ENCODE measurements around the gene TMTC2.
"Not testable (repeated sequence)": the region's sequence is repeated elsewhere in the genome, so short reads cannot be mapped to it uniquely, and the experiment has no call there.

TMTC2 gene

DNA sequence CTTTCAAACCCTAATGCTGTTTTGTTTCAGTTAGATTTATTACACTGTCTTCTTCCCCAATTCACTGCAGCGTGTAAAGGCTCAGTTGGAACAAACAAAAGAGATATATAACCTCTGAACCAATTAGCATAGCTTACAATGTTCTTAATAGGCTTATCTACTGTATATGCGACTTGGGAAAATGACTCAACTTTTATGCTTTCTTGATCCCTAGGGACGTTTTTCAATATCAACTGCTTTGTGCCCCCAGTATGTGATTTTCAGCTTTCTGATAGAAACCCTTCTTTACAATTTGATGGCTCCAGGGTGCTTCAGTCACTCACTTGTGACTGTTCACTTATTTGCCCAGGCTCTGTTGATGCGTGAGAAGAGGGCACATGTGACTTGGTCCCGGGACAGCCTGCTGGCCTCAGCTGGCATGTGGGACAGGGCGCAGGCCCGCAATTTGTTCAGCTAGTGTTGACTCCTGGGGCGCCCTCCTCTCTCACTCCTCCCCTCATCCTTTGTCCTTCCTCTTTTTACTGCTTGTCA, 107.1 kb downstream of the TMTC2 start:
- no peak for DNase-seq

DNA sequence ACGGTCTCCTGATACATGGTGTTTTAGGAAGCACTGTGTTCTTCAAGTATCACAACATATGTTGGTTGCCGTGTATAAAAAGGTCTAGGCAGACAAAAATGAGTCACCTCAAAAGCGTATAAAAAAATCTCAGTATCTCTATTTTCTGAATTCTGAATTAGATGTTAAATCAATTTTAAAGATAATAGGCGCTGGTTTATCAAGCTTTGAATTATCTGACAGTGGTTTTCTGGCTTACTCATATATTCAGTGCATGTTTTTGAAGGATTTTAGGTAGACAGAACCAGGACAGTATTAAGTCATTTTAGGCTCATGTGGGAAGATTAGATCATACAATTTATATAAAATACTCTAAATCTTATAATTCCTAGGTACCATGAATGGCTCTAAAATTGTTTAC, 110.8 kb downstream of the TMTC2 start:
- DNase-seq, result no peak

DNA sequence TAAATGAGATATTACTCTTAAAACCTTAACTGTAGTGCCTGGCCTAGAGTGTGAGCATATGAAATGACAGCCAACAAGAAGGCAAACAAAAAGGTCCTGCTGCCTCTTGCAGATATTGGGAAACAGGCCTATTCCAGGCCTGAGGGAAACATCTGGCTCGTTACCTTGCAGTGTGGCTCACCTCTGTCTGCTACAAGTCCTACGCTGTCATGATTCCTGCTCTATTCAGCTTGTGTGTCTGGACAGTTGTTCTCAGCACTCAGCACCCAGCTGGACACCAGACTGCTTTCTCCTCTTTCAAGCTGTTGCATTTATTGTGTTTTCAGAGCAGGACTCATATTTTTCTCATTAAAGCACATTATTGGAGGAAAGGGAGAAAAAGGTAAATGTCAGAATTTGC, 113.5 kb downstream of the TMTC2 start:
- DNase-seq, result no peak

DNA sequence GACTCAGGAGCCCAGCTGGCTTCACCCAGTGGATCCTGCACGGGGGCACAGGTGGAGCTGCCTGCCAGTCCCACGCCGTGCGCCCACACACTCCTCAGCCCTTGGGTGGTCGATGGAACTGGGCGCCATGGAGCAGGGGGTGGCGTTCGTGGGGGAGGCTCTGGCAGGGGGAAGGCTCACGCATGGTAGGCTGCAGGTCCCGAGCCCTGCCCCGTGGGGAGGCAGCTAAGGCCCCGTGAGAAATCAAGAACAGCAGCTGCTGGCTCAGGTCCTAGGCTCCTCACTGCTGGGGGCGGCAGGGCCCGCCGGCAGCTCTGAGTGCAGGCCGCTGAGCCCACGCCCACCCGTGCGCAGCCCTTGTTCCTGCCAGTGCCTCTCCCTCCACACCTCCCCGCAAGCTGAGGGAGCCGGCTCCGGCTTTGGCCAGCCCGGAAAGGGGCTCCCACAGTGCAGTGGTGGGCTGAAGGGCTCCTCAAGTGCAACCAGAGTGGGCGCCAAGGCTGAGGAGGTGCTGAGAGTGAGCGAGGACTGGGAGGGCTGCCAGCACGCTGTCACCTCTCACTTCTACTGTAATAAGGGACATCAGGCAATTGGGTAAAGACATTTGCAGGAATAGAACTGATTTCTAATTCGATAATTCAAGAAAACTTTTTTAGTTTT, 115.4 kb downstream of the TMTC2 start:
- no peak for DNase-seq

DNA sequence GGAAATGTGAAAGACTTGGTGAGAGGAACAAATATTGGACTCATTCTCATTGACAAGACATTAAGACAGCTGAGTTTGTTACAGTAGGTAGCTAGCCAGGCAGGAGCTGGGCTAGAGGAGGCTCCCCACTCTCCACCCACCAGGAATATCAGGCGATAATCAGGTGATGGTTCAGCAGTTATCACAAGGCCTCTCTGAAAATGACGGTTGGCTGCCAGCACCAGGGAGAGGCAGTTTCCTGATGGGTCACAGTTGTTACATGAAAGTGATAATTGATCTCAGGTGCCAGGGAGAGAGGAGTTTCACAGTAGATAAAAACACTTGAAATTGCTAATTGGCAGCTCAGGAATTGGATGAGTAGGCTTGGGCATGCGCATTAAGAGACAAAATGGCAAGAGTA, 116.5 kb downstream of the TMTC2 start:
- no peak for DNase-seq

DNA sequence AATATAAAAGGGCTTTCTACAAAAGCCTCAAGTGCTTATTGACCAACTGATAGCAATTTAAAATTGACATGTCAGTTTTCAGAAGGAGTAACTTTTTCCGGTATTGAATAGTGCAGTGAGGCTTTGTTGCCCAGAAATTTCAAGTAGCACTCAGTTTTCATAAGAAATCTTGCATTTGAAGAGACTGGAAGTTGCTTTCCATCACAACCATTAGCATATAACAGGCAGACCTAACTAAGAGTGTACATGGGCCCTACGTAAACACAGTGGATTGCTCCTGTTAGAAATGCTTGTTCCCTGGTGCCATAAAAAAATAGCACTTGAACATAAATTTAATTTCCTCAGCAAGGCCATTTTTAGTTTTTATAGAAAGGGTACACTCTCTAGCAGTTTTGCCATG, 117.9 kb downstream of the TMTC2 start:
- no peak for DNase-seq

DNA sequence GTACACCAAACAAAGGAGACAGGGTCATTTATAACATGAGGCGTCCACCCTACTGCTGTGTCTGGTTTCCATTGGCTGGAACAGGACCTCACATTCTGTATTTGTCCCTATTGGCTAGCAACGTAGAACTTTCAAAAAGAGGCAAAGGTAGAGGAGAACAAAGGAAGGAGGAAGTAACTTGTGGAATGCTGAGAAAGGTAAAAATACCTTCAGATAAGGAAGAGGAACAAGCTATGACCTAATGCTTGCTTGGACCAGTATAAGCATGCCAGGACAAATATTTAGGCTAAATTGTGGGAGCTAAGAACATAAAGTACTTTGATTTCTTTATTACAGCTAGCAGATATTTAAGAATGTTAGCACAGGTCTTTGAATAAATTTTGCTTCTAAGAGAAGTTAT, 118.3 kb downstream of the TMTC2 start:
- DNase-seq, result not testable (repeated sequence)

DNA sequence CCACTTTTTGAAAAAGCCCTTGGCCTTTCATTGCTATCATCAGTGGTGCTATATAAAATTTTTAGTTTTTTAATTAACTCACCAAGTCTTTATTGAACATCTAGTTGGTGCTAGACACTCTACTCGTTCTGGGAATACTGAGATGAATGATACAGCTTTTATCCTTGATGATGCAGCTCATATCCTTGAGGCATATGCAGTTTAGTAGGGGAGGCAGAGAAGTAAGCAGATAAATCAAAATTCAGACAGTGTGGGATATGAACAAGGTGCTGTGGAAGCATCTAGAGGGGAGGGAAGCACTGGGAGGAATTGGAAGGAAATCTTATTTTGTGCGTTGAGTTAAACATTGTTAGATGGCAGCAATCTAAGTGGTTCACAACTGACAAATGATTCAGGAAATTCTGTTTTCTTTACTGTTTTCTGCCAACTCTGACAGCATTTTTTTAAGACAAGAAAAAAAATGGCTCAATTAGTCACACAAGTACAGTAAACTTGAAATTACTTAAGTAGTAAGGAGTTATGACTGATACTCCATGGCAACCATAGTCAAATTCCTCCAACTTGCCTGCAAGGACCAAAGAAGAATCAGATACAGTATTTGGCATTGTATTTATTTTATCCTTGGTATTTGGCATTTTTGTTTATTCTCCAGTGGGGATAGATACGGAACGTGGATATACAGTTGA, 119.2 kb downstream of the TMTC2 start:
- no peak for DNase-seq

DNA sequence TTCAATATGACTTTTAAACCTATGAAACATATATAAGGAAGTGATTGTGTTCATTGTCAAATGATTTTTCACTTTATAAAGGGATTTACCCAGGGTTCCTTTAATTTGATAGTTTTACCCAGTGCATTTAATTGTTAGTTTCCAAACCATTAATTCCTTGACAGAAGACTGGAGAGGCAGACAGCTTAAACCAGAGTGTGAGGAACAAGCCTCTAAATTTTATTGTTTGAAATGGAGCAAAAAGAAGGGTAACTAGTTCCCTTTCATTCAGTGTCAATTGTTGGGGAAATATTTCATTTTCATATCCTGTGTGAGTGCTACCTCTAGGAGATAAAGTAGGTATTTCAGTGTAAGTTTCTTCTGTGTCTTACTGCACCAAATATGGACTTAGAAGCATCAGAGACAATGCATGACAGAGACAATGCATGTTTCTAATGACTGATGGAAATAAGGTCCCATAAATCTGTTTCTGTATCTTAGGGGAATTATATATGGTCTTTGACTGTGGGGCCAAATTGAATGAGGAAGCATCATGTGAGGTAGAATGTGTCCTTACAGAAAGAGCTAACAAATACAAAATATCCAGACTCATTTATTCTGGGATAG, 120.5 kb downstream of the TMTC2 start:
- DNase-seq, result no peak

DNA sequence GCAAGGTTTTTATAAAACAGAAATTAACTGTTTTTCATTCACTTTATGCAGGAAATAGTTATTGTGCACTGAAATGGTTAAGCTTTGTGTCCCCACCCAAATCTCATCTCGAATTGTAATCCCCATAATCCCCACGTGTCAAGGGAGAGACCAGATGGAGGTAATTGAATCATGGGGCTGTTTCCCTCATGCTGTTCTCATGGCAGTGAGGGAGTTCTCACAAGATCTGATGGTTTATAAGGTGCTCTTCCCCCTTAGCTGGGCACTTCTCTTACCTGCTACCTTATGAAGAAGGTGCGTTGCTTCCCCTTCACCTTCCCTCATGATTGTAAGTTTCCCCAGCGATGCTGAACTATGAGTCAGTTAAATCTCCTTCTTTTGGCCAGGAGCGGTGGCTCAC, 123.9 kb downstream of the TMTC2 start:
- DNase-seq, result no peak

DNA sequence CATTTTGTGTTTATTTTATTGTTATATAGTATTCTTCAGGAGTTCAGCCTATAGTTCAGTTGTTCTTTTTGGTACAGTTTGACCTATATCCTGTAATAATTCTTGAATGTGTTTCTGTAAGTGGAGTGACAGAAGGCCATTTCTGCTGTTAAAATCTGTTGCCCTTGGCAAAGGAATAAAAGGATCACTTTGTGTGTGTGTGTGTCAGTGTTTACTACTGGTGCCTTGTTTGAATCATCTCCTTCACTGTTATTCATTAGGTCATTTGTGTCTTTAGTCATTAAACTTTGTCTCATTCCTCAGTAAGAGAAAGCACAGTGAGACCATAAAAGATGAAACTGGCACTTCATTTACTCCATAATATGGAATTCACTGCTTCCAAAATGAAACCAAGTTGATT, 130.7 kb downstream of the TMTC2 start:
- DNase-seq, result peak in 1 of 2 experiments; percentile 35

DNA sequence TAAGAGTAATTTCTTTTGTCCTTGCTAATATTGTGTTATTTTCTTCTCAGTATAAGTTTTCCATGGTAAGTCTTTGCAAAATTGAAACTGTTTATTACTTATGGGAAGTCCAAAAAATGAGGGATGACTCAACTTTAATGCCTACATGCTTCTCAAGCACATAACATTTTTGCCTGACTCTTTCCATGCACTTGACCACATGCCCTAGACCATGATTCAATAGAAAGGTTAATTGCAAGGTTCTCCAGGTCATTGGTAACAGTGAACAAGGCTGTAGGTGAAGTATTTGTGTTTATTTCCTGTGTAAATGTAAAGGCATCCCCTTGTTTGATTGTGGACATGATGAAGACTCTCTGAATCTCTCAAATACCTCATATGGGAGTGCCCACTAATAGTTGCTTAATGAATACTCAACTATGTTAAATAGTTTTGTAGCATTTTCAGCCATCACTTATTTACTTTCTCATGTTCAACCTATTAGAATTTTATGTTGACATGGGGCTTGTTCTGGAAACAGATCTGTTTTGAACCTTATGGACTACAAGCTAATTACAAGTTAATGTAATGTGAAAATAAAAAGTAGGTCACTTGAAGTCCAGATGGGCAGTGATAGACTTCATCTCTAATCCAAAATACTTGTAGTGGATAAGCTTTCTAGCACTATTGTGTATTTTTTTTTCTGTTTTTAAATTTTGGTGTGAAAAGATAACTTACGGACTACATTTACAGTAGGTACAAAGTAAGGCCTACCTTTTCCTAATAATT, 131.7 kb downstream of the TMTC2 start:
- no peak for DNase-seq

DNA sequence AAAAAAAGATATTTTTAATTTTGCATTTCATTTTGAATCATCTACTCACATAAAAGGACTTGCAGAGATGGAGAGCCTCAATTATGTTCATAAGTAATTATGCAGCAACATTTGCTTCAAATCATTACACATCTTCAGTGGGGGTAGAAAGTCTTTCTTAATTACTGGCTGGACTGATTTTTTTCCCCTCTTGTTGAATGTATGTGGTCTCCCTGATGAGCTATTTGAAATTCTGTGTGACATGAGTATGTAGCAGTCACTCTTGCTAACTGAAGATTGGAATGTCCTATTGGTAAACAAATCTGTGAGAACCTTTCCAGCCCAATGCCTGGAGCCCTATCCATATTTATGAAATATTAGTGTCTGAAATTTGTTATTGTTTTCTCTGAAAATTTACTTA, 139.8 kb downstream of the TMTC2 start:
- DNase-seq, result no peak

DNA sequence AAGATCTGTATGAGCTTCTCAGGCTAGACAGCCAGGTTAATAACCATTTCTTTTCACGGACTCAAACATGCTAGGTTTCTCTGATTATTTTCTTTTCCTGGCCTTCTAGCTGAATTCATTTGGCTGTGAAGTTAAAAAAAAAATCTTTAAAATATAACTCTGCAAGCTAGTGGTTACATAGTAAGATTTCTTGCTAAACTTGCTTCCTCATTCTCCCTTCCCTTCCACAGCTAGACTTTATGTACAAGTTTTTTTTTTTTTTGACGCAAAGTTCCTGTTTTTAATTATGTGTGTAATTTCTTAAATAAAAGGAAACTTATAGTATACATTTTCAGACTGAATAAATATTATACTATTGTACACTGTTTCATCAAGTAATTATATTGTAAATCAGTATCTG, 145.4 kb downstream of the TMTC2 start:
- DNase-seq, result no peak

DNA sequence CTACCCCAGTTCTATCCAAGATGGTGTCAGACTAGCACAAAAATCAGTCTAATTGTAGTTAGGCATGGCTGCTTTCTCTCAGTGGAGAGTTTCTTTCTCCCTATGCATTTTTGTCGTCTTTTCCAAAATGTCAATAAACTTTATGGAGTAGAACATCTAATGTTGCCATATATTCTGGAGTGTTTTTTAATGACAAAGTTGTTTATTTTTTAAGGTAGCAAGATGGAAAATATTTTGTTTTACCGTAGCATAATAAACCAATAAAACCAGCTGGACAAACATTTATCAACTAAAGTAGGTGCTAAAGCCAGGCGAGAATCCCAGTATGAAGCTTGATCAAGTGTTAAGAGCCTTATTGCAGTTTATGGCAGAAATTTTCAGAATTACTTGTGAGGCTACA, 146.3 kb downstream of the TMTC2 start:
- no peak for DNase-seq

DNA sequence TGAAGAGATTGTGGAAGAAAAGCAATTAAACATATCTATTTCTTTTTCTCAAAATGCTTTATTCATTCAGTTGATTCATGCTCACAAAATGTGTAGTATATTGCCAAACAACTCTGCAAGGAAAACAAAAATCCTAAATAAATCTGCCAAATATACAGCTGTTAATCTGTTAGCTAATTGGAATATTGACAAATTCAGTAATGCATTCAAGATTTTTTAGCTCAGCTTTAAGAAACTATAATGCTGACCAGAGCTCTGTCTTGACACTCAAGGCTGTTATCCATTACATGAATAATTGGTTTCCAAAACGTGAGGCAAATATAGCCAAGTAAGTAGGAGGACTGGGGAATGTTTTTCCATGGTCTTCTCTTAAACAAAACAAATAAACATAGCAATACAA, 146.8 kb downstream of the TMTC2 start:
- no peak for DNase-seq

DNA sequence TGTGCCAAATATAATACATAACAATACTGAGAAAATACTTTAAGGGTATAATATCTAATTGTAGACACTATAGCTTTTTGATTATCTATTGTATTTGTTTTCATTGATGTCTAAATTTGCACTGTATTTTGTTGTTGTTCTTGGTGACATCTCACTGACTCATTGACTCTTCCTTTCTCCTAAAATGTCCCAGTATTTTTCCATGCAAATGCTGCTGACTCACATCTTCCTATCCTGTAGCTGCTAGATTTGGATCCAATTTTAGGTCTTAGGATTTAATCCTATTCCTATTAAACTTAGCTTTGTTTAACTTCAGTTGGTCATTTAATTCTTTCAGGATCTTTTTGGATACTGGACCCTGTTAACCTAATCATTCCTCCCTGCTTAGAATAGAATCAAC, 148.5 kb downstream of the TMTC2 start:
- no peak for DNase-seq

DNA sequence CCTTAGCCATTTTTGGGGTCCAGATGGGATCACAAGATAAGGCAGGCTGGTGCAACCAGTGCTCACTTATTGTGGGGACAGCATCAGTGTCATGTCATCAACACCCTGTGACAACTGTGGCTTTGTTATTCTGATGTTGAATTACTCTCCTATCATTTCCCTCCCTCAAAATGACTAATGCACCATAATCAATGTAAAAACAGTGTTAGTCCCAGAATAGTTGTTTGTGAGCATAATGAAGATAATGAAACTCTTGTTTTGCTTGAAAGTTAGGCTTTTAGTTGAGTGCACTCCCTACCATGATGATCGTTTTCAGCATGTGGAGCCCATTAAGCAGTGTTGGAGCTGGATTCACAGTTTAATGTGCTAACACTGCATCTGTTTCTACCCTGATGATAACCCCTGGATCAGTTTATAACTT, 151.4 kb downstream of the TMTC2 start:
- DNase-seq, result no peak

DNA sequence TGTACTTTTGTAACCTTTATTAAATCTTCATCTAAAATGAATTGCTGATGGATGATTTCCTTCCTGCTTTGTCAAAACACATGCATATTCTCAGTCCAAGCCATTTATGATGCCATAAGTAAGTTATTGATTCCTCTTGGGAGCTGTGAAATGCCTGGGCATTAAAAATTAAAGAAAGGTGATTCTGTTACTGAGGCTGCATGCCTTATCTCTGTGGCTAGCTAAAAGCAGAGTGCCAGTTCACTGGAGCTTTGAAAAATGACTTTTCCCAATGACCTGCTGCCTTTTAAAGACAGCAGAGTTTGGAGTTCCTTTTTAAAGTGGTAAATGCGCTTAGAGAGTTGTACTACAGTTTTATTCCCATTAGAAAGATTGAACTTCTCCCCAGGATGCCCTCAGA, 152.1 kb downstream of the TMTC2 start:
- DNase-seq, result no peak

DNA sequence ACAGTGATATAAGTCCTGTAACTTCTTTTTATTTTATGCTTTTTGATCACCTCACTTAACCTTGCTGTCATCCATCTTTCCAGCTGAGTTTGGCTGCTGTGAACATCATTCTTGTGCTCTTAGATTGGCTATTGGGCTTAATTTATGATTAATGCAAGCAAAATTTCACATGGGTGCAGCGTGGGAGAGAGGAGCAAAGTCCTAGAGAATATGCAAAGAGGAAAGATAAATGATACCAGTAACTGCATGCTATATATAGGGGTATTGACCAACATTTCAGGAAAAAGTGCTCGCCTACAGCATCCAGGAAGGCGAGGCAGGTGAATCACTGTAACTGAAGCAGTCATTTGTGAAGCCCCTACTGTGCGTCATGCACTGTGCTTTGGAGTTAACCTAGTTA, 153.1 kb downstream of the TMTC2 start:
- DNase-seq, result no peak

DNA sequence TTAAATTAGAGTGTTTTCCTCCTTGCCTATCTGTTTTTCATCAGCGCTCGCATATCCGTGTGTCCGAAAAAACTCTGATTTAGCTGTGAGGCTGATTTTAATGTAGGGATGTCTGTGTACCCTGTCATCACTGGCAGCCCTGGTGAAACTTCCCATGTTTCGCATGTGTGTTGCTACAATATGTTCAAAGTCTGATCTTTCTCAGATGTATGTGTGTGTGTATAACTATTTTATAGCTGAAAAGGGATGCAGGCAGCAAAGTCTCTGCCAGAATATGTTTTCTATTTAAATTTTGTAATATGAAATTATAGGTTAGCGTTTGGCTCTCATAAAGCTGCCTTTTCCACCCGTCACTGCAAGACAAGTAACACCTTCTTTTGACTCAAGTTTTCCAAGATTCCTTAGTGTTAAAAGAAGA, 154.8 kb downstream of the TMTC2 start:
- DNase-seq, result no peak

DNA sequence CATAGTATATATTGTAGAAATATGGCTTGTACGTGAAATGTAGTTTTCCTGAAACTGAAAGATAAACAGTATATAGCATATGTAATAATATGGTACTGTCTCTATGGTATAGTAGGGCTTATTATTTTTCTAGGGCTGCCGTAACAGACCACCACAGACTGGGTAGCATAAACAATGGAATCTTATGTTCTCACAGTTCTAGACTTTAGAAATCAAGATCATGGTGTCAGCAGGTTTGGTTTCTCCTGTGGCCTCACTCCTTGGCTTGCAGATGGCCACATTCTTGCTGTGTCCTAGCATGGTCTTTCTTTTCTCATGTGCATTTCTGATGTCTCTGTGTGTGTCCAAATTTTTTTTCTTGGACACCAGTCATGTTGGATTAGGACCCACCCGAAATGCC, 155.8 kb downstream of the TMTC2 start:
- DNase-seq, result no peak

DNA sequence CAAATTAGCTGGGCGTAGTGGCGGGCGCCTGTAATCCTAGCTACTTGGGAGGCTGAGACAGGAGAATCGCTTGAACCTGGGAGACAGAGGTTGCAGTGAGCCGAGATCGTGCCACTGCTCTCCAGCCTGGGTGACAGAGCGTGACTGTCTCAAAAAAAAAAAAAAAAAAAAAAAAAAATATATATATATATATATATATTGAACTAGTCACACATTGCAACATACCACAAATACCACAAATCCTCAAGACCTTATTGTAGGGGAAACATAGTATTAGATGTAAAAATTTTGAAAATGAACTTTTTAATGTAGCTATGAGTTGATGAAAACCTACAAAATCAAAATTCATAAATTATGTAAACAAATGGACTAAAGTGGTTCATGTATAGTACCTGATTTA, 158.4 kb downstream of the TMTC2 start:
- not testable (repeated sequence) for DNase-seq

DNA sequence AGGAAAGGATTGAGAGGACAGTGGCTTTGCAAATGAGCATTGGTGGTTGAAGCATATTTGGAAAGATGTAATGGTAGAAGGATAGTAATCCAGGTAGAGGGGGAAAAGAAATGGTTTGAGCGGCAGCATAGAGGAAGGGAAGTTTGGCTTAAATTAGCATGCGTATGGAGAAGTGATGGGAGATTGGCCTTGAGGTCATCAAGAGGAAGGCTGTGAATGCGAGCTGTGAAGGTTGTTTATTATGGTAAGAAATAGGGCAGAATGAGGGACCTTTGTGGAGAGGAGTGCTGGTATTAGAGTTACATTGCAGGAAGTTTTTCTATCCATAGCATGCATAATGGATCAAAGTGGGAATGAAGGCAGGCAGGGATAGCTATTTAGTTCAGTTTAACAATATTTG, 162.1 kb downstream of the TMTC2 start:
- no peak for DNase-seq

All from NCI-H1930 (cell line).